MM.1S (cell line): Measurements from ENCODE around the gene NTM.

Experiments
- CTCF ChIP-seq: fragments of 300-600 bp; sonication (generic); IDR thresholded peaks from 2 replicates; pipeline ENCODE4 v1.5.1; 2016; ENCODE audit warnings: antibody characterized with exemption, low read length, mixed read lengths
- EZH2 ChIP-seq: fragments of 300-600 bp; sonication (generic); optimal IDR thresholded peaks from 2 replicates; pipeline ENCODE3; 2017; ENCODE audit warnings: low read depth, mild to moderate bottlenecking, antibody characterized with exemption, low read length, mixed read lengths
- EZH2phosphoT487 ChIP-seq: fragments of 300-600 bp; sonication (generic); IDR thresholded peaks from 2 replicates; pipeline ENCODE4 v1.6.1; 2018; ENCODE audit warnings: antibody characterized with exemption, low read length

GRCh38 chr11:132039521-132039920 is 669.1 kb downstream of the NTM start:
- TF ChIP-seq CTCF, result no peak
- TF ChIP-seq EZH2, result no peak
- no peak for TF ChIP-seq EZH2phosphoT487
